ENCODE results near the gene FAIM2.

The FAIM2 gene

GRCh38 chr12:49917166-49917787 lies 13.6 kb upstream of the FAIM2 start:
- DNase-seq (ENCODE audit: low read depth): no peak

DNA sequence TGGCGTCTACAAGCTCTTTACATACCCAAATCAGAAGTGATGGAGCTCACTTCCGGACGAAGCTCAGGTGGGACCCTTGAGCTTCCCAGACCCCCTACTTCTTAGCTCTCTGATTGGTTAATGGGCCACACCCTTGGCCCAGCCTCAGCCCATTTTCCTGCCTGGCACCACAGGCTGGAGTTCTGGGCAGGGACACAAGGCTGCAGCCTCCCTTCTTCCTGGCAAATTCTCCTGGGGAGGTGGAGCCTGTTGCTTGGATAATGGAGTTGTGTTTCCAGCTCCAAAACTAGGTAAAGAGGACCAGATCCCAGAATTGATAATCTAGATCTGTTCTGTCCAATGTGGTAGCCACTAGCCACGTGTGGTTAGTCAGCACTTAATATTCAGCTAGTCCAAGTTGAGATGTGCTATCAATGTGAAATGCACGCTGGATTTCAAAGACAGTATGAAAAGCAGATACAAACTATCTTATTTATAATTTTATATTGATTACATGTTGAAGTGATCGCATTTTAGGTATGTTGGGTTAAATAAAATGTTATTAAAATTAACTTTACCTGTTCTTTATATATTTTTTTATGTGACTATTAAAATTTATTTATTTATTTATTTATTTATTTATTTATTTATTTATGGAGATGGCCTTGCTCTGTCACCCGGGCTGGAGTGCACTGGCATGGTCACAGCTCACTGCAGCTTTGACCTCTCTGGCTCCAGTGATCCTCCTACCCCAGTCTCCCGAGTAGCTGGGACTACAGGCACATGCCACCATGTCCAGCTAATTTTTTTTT lies 12.6 kb upstream of the FAIM2 start:
- DNase-seq (ENCODE audit: low read depth): no peak

- no peak for DNase-seq (ENCODE audit: low read depth)
Measured at GRCh38 chr12:49912345-49913255, 8.9 kb upstream of the FAIM2 start.

- no peak for DNase-seq (ENCODE audit: low read depth)
Measured at GRCh38 chr12:49911213-49911605, 7.5 kb upstream of the FAIM2 start.

DNA sequence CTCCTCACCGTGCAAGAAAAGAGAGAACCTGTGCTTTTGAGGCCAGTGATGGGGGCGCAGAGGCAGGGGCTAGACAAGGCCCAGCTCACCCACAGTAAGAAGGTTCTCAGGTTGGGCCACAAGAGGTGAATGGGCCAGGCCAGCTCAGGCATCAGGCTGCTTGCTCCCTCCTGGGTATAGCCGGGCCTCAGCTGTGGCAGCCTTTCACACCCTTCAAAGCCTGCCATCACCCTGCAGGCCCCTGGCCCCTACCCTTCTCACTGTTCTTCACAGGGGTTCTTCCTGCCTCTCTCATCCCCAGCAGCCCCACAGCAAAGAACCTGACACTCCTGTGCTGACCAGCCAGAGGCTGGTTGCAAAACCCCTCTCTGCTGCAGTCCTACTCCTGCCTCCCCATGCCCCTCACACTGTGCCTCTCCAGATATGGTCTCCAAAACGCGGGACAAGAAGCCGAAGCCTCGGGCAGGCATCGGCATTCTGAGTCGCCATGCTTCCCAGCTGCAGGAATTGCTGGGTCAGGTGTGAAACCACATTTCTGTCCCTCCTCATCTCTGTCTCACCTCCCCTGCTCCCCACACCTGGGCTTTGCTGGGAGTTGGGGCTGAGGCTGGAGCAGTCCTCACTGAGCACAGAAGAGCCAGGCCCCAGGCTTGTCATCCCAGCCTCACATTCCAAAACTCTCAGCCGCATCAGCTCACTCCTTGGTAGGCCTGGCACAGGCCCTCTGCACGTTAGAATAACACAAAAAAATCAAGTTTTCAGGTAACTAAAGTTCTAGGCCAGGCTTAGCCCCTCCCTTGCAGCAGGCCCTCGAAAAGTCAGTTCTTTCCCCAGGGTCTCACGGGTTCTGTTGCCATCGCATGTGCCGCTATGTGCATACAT lies 6.9 kb upstream of the FAIM2 start:
- DNase-seq (ENCODE audit: low read depth): no peak

- no peak for DNase-seq (ENCODE audit: low read depth)
Measured at GRCh38 chr12:49909826-49910225, 6.1 kb upstream of the FAIM2 start.

DNA sequence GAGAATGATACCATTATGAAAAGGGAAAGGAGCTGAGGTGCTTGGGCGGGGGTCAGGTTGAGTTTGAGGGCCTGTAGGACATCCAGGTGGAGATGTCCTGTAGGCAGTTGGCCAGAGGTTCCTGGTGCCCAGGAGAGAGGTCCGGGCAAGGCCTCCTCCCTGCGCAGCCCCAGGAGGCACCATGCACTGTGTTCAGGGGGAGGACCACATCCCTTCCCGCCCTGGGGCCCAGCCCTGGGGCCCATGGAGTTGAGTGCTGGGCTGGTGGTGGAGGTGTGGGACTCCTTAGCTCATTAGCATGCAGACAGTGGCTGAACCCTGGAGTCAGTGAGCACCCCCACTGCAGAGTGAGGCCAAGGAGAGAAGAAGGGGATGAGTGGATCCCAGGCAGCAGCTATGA lies 5.7 kb upstream of the FAIM2 start:
- no peak for DNase-seq (ENCODE audit: low read depth)

DNA sequence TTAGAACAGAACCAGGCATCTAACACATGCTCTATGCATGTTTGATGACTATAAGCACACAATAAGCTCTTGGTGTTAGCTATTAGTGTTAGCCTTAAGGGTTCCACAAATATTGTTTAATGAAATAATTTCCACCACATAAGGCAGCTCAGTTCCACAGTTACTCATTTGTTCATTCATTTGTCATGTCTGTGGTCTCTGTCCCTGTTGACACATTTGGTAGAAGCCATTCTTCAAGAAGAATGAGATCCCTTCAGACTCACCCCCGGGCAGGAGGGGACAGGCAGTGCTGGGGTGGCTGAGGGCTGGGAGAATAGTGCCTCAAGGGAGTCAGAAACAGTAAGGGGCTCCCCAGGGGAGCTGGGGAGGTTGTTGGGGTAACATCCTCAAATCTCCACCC lies 3.7 kb upstream of the FAIM2 start:
- no peak for DNase-seq (ENCODE audit: low read depth)

DNA sequence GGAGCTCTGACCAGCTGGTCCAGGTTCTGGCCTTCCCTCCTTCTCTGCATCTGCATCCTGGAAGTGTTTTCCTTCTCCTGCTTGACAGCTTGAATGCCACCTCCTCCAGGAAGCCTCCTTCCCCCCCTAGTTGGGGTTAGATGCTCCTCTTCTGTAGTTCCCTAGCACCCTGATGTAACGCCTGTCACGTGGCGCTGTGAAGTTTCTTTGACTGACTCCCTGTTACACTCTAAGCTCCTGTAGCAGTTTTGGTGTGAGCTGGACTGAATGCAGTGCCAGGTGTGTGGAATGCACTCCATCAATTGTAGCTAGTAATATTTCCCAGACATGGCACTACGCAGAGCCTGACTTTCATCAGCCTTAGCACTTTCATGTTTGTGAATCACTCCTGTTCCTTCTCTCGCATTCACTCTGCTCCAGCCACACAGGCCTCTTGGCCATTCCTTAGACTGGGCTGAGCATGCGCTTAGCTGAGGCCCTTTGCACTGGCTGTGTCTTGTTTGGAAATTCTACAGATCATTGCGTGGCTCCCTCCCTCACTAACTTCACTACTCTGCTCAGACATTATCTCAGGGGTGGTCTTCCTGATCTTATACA lies 2.1 kb upstream of the FAIM2 start:
- no peak for DNase-seq (ENCODE audit: low read depth)

DNA sequence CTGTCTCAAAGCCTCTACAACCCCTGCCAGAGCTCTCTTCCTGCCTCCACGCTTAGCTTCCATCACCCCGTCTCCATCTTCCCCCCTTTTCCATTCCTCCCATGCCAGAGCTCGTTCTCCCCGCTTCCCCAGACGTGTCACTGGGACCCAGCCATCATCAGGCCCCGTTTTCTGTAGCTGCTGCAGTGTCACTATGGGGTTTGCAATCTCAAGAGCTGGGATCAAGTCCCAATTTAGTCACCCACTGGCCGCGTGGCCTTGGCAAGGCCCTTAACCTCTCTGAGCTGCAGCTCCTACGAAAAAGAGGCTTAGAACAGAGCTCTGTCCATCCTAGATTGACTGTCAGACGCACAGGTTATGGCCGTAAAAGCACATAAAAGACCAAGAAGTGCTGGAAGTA lies 901 bp upstream of the FAIM2 start:
- DNase-seq (ENCODE audit: low read depth): no peak

DNA sequence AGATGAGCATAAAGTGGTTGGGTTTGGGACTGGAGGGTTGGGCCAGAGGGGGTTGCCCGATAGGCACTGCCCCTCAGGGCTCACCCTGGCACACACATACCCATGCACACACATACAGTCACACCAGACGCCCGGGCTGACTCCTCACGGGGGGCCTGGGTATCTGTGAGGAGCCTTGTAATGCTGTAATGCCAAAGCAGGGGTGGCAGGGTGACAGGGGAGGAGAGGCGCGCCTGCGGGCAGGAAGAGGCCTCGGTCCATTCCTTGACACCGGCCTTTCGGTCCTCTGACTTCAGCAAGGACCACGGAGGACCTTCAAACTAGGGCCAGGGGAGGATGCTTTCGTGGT lies 375 bp downstream of the FAIM2 start:
- no peak for DNase-seq (ENCODE audit: low read depth)

DNA sequence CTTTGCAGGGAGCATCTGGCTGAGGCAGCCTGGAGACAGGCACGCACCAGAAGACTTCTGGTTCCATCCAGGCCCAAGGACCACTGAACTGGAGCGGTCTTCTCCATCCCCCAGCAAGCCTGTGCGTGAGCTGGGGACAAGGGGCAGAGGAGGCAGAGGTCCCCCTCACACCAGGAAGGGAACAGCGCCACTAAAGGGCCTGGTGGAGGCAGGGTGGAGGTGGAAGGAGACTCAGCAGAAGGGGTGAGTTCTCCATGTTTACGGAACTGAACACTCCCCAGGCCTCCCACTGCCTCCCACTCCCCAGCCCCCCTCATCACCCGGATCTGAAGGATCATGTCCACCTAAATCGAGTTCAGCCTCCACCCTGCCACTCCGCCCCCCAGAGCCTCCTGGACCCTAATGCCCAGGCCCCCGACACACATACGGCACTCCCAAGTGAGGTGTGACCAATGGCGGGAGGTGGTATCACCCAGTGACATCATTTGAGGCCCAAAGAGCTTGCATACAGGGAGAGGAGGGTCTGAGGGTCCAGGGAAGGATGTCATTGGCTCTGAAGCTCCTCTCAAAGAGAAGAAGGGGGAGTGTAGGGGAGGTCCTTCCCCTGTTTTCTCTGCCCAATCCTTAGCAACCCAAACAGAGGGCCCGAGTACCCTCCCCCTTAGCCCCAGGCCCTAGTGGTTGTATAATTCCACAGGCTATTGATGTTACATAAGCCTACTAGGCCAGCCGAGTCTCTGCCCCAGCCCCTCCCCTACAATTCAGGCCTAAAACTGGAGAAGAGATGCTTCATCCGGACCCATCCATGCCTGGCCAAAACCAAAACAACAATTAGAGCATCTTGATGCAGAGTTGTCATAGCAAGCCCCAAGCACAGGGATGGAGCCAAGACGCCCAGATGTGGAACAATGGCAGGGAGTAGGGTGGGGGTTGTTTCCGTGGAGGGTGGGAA lies 1.0 kb downstream of the FAIM2 start:
- no peak for DNase-seq (ENCODE audit: low read depth)

GRCh38 chr12:49901986-49902385 lies 1.7 kb downstream of the FAIM2 start:
- DNase-seq (ENCODE audit: low read depth): no peak

DNA sequence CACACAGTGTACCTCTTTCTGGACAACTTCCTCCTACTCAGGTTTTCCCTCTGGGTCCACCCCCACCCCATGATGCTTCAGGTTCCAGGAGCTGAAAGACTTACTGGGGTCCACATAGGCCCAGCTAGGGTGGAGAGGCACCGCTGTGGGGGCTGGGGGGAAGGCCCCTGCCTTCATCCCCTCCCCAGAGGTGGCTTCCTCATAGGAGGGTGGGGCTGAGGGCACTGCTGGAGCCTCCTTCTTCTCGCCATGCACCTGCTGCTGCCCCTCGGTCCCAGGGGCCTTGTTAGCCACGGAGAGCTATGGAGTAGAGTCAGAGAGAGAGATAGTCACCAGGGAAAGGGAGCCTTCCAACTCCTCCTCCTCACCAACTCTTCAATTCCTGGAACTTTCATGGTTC lies 2.7 kb downstream of the FAIM2 start:
- DNase-seq (ENCODE audit: low read depth): no peak

DNA sequence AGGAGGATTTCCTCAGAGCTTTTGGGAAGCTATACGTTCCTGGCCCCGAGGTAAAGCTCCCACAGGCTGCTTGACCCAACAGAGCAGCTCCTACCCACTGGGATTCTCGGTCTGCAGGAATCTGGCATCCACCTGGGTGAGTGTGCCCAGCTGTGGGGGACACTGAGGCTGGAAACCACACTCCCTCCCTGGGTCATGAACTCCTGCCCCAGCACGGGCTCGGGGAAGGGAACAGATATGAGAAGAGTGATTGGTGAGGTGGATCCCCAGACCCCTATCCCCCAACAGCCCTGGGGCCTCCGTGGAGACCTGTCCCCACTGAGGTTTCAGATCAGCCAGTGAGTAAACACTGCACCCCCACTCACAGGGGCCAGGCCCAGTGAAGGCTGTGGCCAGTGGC lies 3.3 kb downstream of the FAIM2 start:
- DNase-seq (ENCODE audit: low read depth): no peak

- no peak for DNase-seq (ENCODE audit: low read depth)
Measured at GRCh38 chr12:49899921-49900320, 3.8 kb downstream of the FAIM2 start.

DNA sequence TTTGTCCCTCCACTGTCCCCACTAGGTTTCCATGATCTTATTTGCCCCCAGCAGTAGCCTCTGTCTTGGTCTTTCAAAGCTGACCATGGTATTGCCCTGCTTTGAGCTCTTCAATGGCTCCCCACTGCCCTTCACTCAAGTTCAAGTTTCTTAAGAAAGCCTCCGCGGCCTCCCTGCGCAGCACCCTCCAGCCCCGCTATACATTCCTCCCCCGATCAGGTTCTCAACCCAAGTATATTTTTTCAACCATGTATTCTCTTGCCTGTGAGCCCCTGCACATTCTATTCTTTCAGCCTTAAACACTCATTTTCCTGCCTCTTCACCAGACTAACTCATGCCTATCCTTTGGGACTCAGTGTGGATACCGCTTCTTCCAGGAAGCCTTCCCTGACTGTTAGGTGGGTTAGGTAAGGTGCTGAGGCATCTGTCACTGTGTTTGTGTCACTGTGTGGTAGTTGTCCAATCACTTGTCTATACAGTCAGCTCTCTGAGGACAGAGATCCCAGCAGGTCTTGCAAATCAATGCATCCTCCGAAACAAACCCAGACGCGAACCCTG lies 4.3 kb downstream of the FAIM2 start:
- DNase-seq (ENCODE audit: low read depth): no peak

DNA sequence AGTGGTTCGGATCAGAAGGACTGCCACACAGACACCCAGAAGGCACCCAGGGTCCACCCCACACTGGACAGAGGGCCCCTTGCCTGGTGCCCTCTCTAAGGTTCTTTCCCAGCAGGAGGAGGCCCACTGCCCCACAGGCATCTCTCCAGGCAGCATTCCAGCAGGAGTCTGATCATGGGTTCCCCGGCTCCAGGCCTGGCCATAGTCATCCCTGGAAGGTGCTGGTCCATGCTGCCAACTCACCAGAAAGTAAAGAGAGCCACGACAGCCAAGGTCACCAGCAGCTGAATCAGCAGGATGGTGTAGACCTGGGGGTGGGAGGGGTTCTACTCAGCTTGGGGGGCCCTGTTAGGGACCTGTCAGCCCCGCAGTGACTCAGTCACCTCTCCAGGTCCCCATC lies 6.4 kb downstream of the FAIM2 start:
- DNase-seq (ENCODE audit: low read depth): no peak

DNA sequence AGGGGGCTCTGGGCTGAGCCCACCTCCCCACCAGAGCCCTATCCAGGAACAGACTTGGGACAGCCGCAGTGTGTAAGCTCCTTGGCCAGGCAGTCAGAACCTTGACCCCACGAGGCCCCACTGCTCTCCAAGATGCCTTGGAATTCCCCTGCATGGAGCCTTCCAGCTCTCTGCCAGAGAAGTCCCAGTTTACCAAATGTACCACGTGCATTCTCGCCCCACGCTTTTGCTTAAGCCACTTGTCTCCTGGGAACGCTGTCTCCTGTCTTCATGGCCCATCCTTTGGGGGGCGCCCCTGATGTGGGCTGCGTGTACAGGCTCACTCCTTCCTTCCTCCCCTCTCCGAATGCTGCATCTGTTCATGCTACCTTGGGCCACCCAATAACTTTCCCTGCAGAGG lies 7.9 kb downstream of the FAIM2 start:
- DNase-seq (ENCODE audit: low read depth): no peak

DNA sequence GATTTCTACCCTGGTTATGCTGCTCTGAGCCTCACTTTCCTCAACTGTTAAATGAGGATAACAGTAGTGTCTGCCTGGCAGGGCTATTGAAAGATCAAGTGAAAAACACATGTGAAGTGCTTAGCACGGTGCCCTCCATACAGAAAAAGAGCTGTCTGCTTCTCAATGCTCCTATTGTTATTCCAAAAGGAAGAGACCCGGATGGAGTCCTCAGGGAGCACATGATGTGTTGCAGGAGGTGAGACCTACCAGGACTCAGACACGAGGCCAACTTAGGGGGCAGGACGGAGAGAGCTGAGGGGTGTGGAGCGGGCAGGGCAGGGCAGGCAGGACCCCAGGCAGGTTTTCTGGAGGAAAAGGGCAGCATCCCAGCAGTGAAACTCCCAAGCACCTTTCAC lies 8.9 kb downstream of the FAIM2 start:
- no peak for DNase-seq (ENCODE audit: low read depth)

All from T-helper 22 cell (primary cell).